Activated T-cell treated with anti-CD3 and anti-CD28 coated beads, Interleukin-2, amount 50 U/mL, for 72 hours (primary cell): ENCODE measurements around the gene CFAP107. TPM values are rescaled to one million over a fixed set of nuclear protein-coding genes. Genes with fewer than 3 reads are reported as not detected.
"Not testable (repeated sequence)": the region's sequence is repeated elsewhere in the genome, so short reads cannot be mapped to it uniquely, and the experiment has no call there.

Experiments used
- ATAC-seq, 2 donors: fragments of 150-1000 bp; cut with Tn5 transposase; replicated peaks in 1 of 2; 2 replicates each; pipeline ENCODE4 v1.10.0; 2021; ENCODE audit warnings: moderate library complexity in 2 of 2, mild to moderate bottlenecking in 1 of 2
- DNase-seq, 2 donors: peaks; one replicate each; pipeline ENCODE4 v3.0.0; 2021 to 2022; ENCODE audit warnings: mixed read lengths in 1 of 2
- H3K27ac Mint-ChIP-seq: one replicate; pipeline ENCODE4 v1.8.0; 2022; ENCODE audit warnings: mild to moderate bottlenecking, moderate library complexity, mixed read lengths
- H3K27me3 Mint-ChIP-seq: one replicate; pipeline ENCODE4 v1.8.0; 2022; ENCODE audit warnings: low read depth, mixed read lengths
- H3K36me3 Mint-ChIP-seq, 2 donors: one replicate each; pipeline ENCODE4 v1.8.0; 2022; ENCODE audit warnings: mixed read lengths in 2 of 2, mild to moderate bottlenecking in 1 of 2; ENCODE audit not compliant: insufficient read depth in 2 of 2
- H3K4me1 Mint-ChIP-seq: one replicate; pipeline ENCODE4 v1.8.0; 2022; ENCODE audit warnings: low read depth, mixed read lengths
- H3K4me3 Mint-ChIP-seq, 2 donors: one replicate each; pipeline ENCODE4 v1.8.0; 2022; ENCODE audit warnings: mild to moderate bottlenecking in 2 of 2, mixed read lengths in 2 of 2, moderate library complexity in 2 of 2
- H3K9me3 Mint-ChIP-seq, 2 donors: one replicate each; pipeline ENCODE4 v1.8.0; 2022; ENCODE audit warnings: mixed read lengths in 2 of 2
- total RNA-seq, 2 donors: library from RNA; stranded (reverse); gene quantifications; one replicate each; pipeline ENCODE4 v1.2.3, GENCODE V29; 2022

The CFAP107 gene
- total RNA-seq, 2 donors from 2014 or later: not detected

- Mint-ChIP-seq H3K4me3 (no peak overlapping the region), H3K27me3 (peaks cover 50% of the 10 kb centered on the region), H3K36me3 (no peaks in the 10 kb centered on the region), H3K9me3 (no peaks in the 10 kb centered on the region), H3K4me1 (no peaks in the 10 kb centered on the region), H3K27ac (no peak overlapping the region)
- ATAC-seq: no peak
- no peak for DNase-seq
Measured at GRCh38 chr1:12774801-12775345, 28.9 kb downstream of the CFAP107 start.

GRCh38 chr1:12775443-12775842 lies 29.4 kb downstream of the CFAP107 start:
- Mint-ChIP-seq H3K9me3 (no peaks in the 10 kb centered on the region), H3K27ac (no peak overlapping the region), H3K36me3 (no peaks in the 10 kb centered on the region), H3K27me3 (peaks cover 45% of the 10 kb centered on the region), H3K4me1 (no peaks in the 10 kb centered on the region), H3K4me3 (no peak overlapping the region)
- no peak for ATAC-seq
- no peak for DNase-seq

DNA sequence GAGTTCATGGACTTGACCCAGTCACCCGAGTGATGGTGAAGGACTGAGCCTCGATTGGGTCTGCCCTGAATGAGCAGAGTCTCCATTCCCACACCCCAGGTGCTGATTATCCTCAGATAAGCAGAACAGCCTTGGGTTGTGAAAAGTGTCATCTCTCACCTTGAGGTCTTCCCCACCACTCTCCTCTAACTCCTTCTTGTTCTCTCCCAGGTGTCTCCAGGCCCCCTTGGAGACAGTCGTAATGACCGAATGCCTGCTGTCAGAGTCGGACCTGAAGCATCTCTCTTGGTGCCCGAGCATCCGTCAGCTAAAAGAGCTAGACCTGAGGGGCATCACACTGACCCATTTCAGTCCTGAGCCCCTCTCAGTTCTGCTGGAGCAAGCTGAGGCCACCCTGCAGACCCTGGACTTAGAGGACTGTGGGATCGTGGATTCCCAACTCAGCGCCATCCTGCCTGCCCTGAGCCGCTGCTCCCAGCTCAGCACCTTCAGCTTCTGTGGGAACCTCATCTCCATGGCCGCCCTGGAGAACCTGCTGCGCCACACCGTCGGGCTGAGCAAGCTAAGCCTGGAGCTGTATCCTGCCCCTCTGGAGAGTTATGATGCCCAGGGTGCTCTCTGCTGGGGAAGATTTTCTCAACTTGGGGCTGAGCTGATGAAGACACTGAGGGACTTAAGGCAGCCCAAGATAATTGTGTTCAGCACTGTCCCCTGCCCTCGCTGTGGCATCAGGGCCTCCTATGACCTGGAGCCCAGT lies 31.0 kb downstream of the CFAP107 start:
- Mint-ChIP-seq H3K9me3 (no peaks in the 10 kb centered on the region), H3K36me3 (no peaks in the 10 kb centered on the region), H3K4me1 (no peaks in the 10 kb centered on the region), H3K27ac (no peak overlapping the region), H3K27me3 (peaks cover 32% of the 10 kb centered on the region), H3K4me3 (no peak overlapping the region)
- no peak for ATAC-seq
- DNase-seq: no peak

- H3K36me3 Mint-ChIP-seq: peaks cover 0 to 1% of the 10 kb centered on the region in 2 donors
- H3K27me3 Mint-ChIP-seq: peaks cover 27% of the 10 kb centered on the region
- no peak overlapping the region for H3K4me3 Mint-ChIP-seq
- ATAC-seq: no peak
- no peak for DNase-seq
- no peak overlapping the region for H3K27ac Mint-ChIP-seq
- H3K4me1 Mint-ChIP-seq: no peaks in the 10 kb centered on the region
- no peaks in the 10 kb centered on the region for H3K9me3 Mint-ChIP-seq
Measured at GRCh38 chr1:12778061-12778460, 32.1 kb downstream of the CFAP107 start.

DNA sequence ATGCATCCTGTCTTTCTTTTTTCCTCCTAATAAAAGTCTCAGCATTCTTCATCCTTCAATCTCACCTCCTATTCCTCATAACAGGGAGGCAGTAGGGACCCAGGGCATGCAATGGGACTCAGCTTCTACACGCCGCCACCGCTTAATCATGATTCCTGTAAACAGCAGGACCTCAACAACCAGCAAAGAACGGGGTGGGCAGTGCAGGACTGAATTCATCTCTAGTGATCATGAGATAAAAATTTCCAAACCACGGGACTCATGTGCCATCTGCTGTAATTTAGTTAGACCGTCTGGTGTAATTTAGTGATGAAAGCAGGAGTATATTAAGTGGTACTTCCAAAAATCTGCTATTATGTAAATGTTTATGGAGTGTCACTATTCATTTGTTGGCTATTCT lies 32.9 kb downstream of the CFAP107 start:
- Mint-ChIP-seq H3K4me3 (no peak overlapping the region), H3K27ac (no peak overlapping the region), H3K27me3 (peaks cover 23% of the 10 kb centered on the region), H3K36me3 (peaks cover 0 to 5% of the 10 kb centered on the region in 2 donors), H3K4me1 (no peaks in the 10 kb centered on the region), H3K9me3 (peaks cover 0 to 1% of the 10 kb centered on the region in 2 donors)
- DNase-seq (no peak), ATAC-seq (no peak)

DNA sequence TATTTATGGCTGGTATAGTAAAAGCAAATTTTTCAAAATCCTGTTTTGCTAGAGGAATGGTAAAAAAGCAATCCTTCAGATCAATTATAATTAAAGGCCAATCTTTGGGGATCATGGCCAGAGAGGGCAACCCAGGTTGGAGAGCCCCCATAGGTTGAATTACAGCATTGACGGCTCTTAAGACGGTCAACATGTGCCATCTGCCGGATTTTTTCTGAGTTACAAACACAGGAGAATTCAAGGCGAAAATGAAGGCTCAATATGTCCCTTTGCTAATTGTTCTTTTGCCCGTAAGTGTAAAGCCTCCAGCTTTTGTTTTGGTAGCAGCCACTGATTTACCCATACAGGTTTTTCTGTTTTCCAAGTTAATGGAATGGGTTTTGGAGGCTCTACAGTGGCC lies 35.5 kb downstream of the CFAP107 start:
- peaks cover 8 to 13% of the 10 kb centered on the region in 2 donors for H3K36me3 Mint-ChIP-seq
- H3K4me3 Mint-ChIP-seq: not testable (repeated sequence)

GRCh38 chr1:12783783-12784182 lies 37.8 kb downstream of the CFAP107 start:
- peak; percentile 4 for DNase-seq
- not testable (repeated sequence) for ATAC-seq, H3K4me3 Mint-ChIP-seq, H3K4me1 Mint-ChIP-seq, H3K27ac Mint-ChIP-seq, H3K9me3 Mint-ChIP-seq, H3K27me3 Mint-ChIP-seq
- H3K36me3 Mint-ChIP-seq: peaks cover 8 to 13% of the 10 kb centered on the region in 2 donors

More for the DNA sequence above, 35.5 kb downstream of the CFAP107 start:
- DNase-seq, H3K9me3 Mint-ChIP-seq, H3K4me1 Mint-ChIP-seq, ATAC-seq, H3K27ac Mint-ChIP-seq: not testable (repeated sequence)
- peaks cover 23% of the 10 kb centered on the region for H3K27me3 Mint-ChIP-seq

GRCh38 chr1:12784729-12785128 lies 38.7 kb downstream of the CFAP107 start:
- H3K27me3 Mint-ChIP-seq: not testable (repeated sequence)

DNA sequence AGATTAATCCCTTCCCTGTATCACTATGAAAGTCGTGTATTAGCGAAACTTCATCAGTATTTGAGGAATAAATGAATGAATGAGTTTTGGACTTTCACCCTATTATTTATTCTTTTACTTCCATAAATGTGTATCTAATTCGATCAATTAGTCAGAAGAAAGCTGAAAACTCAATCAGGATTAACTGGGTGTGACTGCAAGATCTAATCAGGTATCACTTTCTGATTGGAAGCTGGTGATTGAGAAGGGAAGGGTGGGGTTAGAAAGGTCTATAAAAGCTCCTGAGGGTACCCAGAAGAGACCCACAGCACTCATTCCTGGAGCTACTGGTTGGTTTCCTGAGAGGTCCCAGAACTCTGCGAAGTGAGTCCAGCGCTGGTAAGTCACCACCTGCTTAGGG lies 45.1 kb downstream of the CFAP107 start, which contains the start of gene PRAMEF1:
Gene PRAMEF1, plus strand, starts transcription at position 301 of the 400 bp plus-strand sequence. CDS start 1,831 bp downstream, outside the sequence.
- DNase-seq, H3K27ac Mint-ChIP-seq, H3K36me3 Mint-ChIP-seq, H3K9me3 Mint-ChIP-seq, H3K27me3 Mint-ChIP-seq, H3K4me1 Mint-ChIP-seq, H3K4me3 Mint-ChIP-seq, ATAC-seq: not testable (repeated sequence)

More at GRCh38 chr1:12784729-12785128, 38.7 kb downstream of the CFAP107 start:
- not testable (repeated sequence) for H3K9me3 Mint-ChIP-seq, H3K4me3 Mint-ChIP-seq, H3K4me1 Mint-ChIP-seq, ATAC-seq, H3K27ac Mint-ChIP-seq, DNase-seq
- peaks cover 8 to 13% of the 10 kb centered on the region in 2 donors for H3K36me3 Mint-ChIP-seq

- no peaks in the 10 kb centered on the region for H3K4me1 Mint-ChIP-seq
Measured at GRCh38 chr1:12798911-12799310, 52.9 kb downstream of the CFAP107 start.

GRCh38 chr1:12799730-12800129 lies 53.7 kb downstream of the CFAP107 start:
- ATAC-seq: no peak
- Mint-ChIP-seq H3K36me3 (no peaks in the 10 kb centered on the region), H3K9me3 (peaks cover 1 to 2% of the 10 kb centered on the region in 2 donors), H3K4me3 (no peak overlapping the region), H3K4me1 (no peaks in the 10 kb centered on the region), H3K27ac (no peak overlapping the region), H3K27me3 (no peaks in the 10 kb centered on the region)
- DNase-seq: no peak

More at GRCh38 chr1:12798911-12799310, 52.9 kb downstream of the CFAP107 start:
- peaks cover 0 to 1% of the 10 kb centered on the region in 2 donors for H3K9me3 Mint-ChIP-seq
- H3K36me3 Mint-ChIP-seq: no peaks in the 10 kb centered on the region
- ATAC-seq (no peak), DNase-seq (no peak)
- no peaks in the 10 kb centered on the region for H3K27me3 Mint-ChIP-seq
- H3K4me3 Mint-ChIP-seq: no peak overlapping the region
- no peak overlapping the region for H3K27ac Mint-ChIP-seq

DNA sequence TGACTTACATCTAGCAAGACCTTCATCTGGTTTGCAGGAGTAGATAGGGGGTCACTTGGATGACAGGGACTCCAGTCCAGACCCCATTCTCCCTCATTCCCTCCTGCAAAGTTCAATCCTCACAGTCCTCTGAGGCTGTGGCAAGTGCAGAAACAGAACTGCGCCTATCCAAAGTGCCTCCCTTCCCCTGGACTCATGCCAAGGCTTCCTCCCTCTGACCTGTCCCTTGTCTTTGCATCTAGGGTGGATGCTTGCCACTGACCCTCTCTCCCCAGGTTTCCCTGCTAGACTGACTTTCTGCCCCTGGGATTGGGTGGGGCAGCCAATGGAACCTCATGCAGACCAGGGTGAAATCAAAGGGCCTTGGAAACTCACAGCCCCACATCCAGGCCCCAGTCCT lies 63.9 kb downstream of the CFAP107 start:
- H3K27ac Mint-ChIP-seq: no peak overlapping the region
- ATAC-seq (no peak), DNase-seq (no peak)
- H3K4me1 Mint-ChIP-seq: no peaks in the 10 kb centered on the region
- H3K9me3 Mint-ChIP-seq: peaks cover 4% of the 10 kb centered on the region in 2 donors
- H3K27me3 Mint-ChIP-seq: peaks cover 24% of the 10 kb centered on the region
- peaks cover 0 to 3% of the 10 kb centered on the region in 2 donors for H3K36me3 Mint-ChIP-seq
- H3K4me3 Mint-ChIP-seq: no peak overlapping the region

- Mint-ChIP-seq H3K4me1 (no peaks in the 10 kb centered on the region), H3K9me3 (no peaks in the 10 kb centered on the region), H3K36me3 (no peaks in the 10 kb centered on the region), H3K4me3 (no peak overlapping the region), H3K27ac (no peak overlapping the region), H3K27me3 (peaks cover 19% of the 10 kb centered on the region)
- ATAC-seq (no peak), DNase-seq (no peak)
Measured at GRCh38 chr1:12810691-12811408, 64.8 kb downstream of the CFAP107 start.
